DND-41 (cell line): ENCODE results near the gene PARL.
"Not testable (repeated sequence)": the region's sequence is repeated elsewhere in the genome, so short reads cannot be mapped to it uniquely, and the experiment has no call there.

Experiments used
- ATAC-seq: fragments of 200-7000 bp; cut with Tn5 transposase; 3 replicates; pipeline ENCODE4 v1.9.1; 2021; ENCODE audit warnings: low read depth; ENCODE audit not compliant: insufficient read depth
- DNase-seq: peaks from one replicate; pipeline ENCODE4 v3.0.0-alpha.2; 2020
- H2AFZ ChIP-seq: 2 replicates; pipeline ENCODE4 v1.6.0; 2012; ENCODE audit warnings: low read depth, low read length
- H3K27ac ChIP-seq: 2 replicates; pipeline ENCODE4 v1.5.1; 2012; ENCODE audit warnings: low read length, inconsistent platforms
- H3K27me3 ChIP-seq: fragments of 200-600 bp; sonication (generic); 2 replicates; pipeline ENCODE4 v1.6.0; 2012; ENCODE audit warnings: low read length, mild to moderate bottlenecking, inconsistent platforms; ENCODE audit not compliant: insufficient read depth, poor library complexity
- H3K36me3 ChIP-seq: 2 replicates; pipeline ENCODE4 v1.5.1; 2012; ENCODE audit warnings: low read length, inconsistent platforms; ENCODE audit not compliant: insufficient read depth
- H3K4me1 ChIP-seq: 2 replicates; pipeline ENCODE4 v1.5.1; 2012; ENCODE audit warnings: mild to moderate bottlenecking, low read length; ENCODE audit not compliant: insufficient read depth
- H3K4me2 ChIP-seq: 2 replicates; pipeline ENCODE4 v1.6.0; 2012; ENCODE audit warnings: mild to moderate bottlenecking, moderate library complexity, low read length, inconsistent platforms; ENCODE audit not compliant: insufficient read depth
- H3K4me3 ChIP-seq, 2 experiments: fragments of 200-600 bp in 1 of 2; shearing (Covaris generic) in 1 of 2; 2 replicates each; pipeline ENCODE4 v1.5.1; 2012 to 2016; ENCODE audit warnings: inconsistent platforms in 2 of 2, low read length in 2 of 2, mild to moderate bottlenecking in 2 of 2, low read depth in 1 of 2, moderate library complexity in 1 of 2
- H3K79me2 ChIP-seq: 2 replicates; pipeline ENCODE4 v1.6.0; 2012; ENCODE audit warnings: low read length, inconsistent platforms; ENCODE audit not compliant: insufficient read depth
- H3K9ac ChIP-seq: 2 replicates; pipeline ENCODE4 v1.6.0; 2012; ENCODE audit warnings: low read depth, mild to moderate bottlenecking, inconsistent platforms, low read length, moderate library complexity
- H3K9me3 ChIP-seq: 2 replicates; pipeline ENCODE4 v1.5.1; 2012; ENCODE audit warnings: low read length, moderate library complexity, mild to moderate bottlenecking, inconsistent platforms; ENCODE audit not compliant: insufficient read depth, severe bottlenecking
- H4K20me1 ChIP-seq: 2 replicates; pipeline ENCODE4 v1.6.0; 2012; ENCODE audit warnings: low read length; ENCODE audit not compliant: insufficient read depth
- EZH2 ChIP-seq: IDR thresholded peaks from 3 replicates; pipeline ENCODE4 v1.6.1; 2012; ENCODE audit warnings: borderline replicate concordance, low read depth, mild to moderate bottlenecking, moderate library complexity, low read length, inconsistent platforms; ENCODE audit not compliant: severe bottlenecking
- TF ChIP-seq, protein P1 (sequence below): IDR thresholded peaks from 2 replicates; pipeline ENCODE4 v1.5.1; 2012; ENCODE audit warnings: borderline replicate concordance, low read length, moderate library complexity, mild to moderate bottlenecking; ENCODE audit not compliant: poor library complexity, severe bottlenecking; ENCODE audit errors: extremely low read depth

PARL gene

GRCh38 chr3:183878071-183878470 lies 6.6 kb downstream of the PARL start:
- DNase-seq (no peak), ATAC-seq (no peak)
- H3K9me3 ChIP-seq: no peaks in the 10 kb centered on the region
- H2AFZ ChIP-seq: no peak overlapping the region
- H4K20me1 ChIP-seq: peaks cover 32% of the 10 kb centered on the region; the same call in 1 of the 2 replicates
- no peaks in the 10 kb centered on the region for H3K27me3 ChIP-seq
- peaks cover 9% of the 10 kb centered on the region for H3K4me1 ChIP-seq
- TF ChIP-seq, protein P1, sequence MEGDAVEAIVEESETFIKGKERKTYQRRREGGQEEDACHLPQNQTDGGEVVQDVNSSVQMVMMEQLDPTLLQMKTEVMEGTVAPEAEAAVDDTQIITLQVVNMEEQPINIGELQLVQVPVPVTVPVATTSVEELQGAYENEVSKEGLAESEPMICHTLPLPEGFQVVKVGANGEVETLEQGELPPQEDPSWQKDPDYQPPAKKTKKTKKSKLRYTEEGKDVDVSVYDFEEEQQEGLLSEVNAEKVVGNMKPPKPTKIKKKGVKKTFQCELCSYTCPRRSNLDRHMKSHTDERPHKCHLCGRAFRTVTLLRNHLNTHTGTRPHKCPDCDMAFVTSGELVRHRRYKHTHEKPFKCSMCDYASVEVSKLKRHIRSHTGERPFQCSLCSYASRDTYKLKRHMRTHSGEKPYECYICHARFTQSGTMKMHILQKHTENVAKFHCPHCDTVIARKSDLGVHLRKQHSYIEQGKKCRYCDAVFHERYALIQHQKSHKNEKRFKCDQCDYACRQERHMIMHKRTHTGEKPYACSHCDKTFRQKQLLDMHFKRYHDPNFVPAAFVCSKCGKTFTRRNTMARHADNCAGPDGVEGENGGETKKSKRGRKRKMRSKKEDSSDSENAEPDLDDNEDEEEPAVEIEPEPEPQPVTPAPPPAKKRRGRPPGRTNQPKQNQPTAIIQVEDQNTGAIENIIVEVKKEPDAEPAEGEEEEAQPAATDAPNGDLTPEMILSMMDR: no peak
- no peak for TF ChIP-seq EZH2
- no peak overlapping the region for H3K27ac ChIP-seq
- no peak overlapping the region for H3K4me3 ChIP-seq
- H3K79me2 ChIP-seq: peaks cover 89% of the 10 kb centered on the region
- no peak overlapping the region for H3K9ac ChIP-seq
- H3K36me3 ChIP-seq: peaks cover 13% of the 10 kb centered on the region
- H3K4me2 ChIP-seq: no peak overlapping the region

GRCh38 chr3:183877227-183877626 lies 7.5 kb downstream of the PARL start:
- not testable (repeated sequence) for DNase-seq, H3K4me2 ChIP-seq, H3K27me3 ChIP-seq, H3K9ac ChIP-seq, H3K9me3 ChIP-seq, H2AFZ ChIP-seq, ATAC-seq, H3K27ac ChIP-seq, H3K4me1 ChIP-seq, H3K4me3 ChIP-seq
- Histone ChIP-seq H3K79me2 (peaks cover 89% of the 10 kb centered on the region), H4K20me1 (peaks cover 35% of the 10 kb centered on the region; the same call in 1 of the 2 replicates), H3K36me3 (peaks cover 13% of the 10 kb centered on the region)

DNA sequence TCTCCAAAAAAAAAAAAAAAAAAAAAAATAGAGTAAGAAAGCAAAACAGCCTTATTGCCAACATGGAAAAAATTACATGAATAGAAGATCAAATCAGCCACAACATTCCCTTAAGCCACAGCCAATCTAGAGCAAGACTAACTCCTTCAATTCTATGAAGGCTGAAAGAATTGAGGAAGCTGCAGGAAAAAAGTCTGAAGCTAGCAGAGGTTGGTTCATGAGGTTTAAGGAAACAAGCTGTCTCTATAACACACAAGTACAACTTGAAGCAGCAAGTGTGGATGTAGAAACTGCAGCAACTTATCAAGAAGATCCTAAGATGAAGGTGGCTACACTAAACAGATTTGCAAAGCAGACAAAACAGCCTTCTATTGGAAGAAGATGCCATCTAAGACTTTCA lies 9.3 kb downstream of the PARL start:
- Histone ChIP-seq H3K9ac (no peak overlapping the region), H2AFZ (no peak overlapping the region), H3K27me3 (no peaks in the 10 kb centered on the region), H3K9me3 (no peaks in the 10 kb centered on the region), H3K27ac (no peak overlapping the region), H3K4me3 (no peak overlapping the region), H3K36me3 (peaks cover 13% of the 10 kb centered on the region), H3K4me1 (no peaks in the 10 kb centered on the region), H4K20me1 (peaks cover 38% of the 10 kb centered on the region; the same call in 1 of the 2 replicates), H3K4me2 (no peak overlapping the region), H3K79me2 (peaks cover 90% of the 10 kb centered on the region)
- TF ChIP-seq EZH2: no peak
- TF ChIP-seq, protein P1: no peak
- ATAC-seq (no peak), DNase-seq (no peak)

DNA sequence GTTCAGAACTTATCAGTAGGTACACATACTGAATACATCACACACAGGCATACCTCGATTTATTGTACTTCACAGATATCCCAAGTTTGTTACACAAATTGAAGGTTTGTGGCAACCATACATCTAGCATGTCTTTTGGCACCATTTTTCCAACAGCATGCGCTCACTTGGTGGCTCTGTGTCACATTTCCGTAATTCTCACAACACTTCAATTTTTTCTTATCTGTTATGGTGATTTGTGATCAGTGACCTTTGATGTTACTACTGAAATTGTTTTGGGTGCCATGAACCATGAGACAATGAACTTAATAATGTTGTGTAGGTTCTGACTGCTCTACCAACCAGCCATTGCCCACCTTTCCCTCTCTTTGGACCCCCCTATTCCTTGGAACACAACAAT lies 10.8 kb downstream of the PARL start:
- no peaks in the 10 kb centered on the region for H3K4me1 ChIP-seq
- H3K4me3 ChIP-seq: no peak overlapping the region
- H3K36me3 ChIP-seq: peaks cover 13% of the 10 kb centered on the region
- no peak for DNase-seq
- H3K9ac ChIP-seq: no peak overlapping the region
- H4K20me1 ChIP-seq: peaks cover 36% of the 10 kb centered on the region; the same call in 1 of the 2 replicates
- H2AFZ ChIP-seq: no peak overlapping the region
- no peaks in the 10 kb centered on the region for H3K27me3 ChIP-seq
- TF ChIP-seq, protein P1: no peak
- TF ChIP-seq EZH2: no peak
- no peak overlapping the region for H3K27ac ChIP-seq
- no peak overlapping the region for H3K4me2 ChIP-seq
- ATAC-seq: no peak
- peaks cover 87% of the 10 kb centered on the region for H3K79me2 ChIP-seq
- H3K9me3 ChIP-seq: no peaks in the 10 kb centered on the region
